GM21576 (cell line): Measurements from ENCODE around the gene PDSS1.
A peak's percentile ranks its signal among the peaks of the same experiment; 100 is the strongest.
"Not testable (repeated sequence)": the region's sequence is repeated elsewhere in the genome, so short reads cannot be mapped to it uniquely, and the experiment has no call there.

ENCODE experiments used
- ATAC-seq: cut with Tn5 transposase; IDR thresholded peaks from one replicate; pipeline ENCODE4 v1.9.1; 2021; ENCODE audit warnings: mild to moderate bottlenecking, moderate library complexity; ENCODE audit not compliant: unreplicated experiment

The PDSS1 gene

DNA sequence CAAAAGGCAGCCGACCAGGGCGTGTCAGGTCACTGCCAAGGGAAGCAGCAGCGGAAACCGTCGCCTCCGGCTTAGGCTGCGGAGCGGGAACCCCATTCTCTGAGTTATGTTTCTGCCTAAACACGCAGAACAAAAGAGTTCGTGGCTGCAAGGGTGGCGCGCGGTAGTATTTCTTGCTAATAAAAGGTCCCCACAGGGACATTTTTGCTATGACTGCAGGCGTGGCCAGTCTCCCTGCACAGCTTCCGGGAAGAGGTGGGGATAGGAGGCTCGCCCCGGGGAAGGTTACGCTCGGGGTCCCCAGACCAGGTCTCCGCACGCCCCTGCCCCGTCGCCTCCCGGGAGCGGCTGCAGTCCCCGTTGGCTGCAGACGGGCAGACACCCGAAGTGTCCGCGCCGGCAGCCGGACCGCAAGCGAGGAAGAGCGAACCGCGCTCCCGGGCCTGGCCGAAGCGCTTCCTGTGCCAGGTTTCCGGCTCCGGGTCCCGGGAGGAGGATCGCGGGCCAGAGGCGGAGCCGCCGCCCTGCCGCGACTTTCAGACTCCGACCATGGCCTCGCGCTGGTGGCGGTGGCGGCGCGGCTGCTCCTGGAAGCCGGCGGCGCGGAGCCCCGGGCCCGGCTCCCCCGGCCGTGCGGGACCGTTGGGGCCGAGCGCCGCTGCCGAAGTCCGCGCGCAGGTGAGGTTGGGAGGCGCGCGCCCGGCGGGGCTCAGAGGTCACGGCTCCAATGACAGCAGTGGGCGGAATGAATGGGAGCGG, at the start of gene PDSS1:
PDSS1 (plus strand) TSS at position 539 of the 759 bp plus-strand sequence; CDS start at position 550, 11 bp downstream.
- ATAC-seq = peak; percentile 81

- not testable (repeated sequence) for ATAC-seq
These were observed 49.3 kb upstream of the PDSS1 start for GRCh38 chr10:26648245-26648636.

DNA sequence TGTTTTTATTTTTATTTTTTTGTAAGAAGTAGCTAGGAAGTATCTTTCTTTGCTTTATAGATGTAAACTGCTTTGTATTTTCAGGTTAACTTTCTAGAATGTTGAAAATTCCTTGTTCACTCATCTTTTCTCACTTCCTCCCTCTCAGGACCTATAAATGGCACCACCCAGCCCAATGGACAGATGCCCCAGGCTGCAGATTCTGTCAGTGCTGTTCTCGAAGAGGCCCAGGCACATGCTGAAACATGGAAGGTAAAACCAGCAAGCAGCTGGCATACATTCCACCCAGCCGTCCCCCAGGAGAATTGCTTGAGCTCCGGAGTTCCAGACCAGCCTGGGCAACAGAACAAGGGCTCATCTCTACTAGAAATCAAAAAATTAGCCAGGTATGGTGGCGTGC, 47.1 kb upstream of the PDSS1 start:
- ATAC-seq = no peak

DNA sequence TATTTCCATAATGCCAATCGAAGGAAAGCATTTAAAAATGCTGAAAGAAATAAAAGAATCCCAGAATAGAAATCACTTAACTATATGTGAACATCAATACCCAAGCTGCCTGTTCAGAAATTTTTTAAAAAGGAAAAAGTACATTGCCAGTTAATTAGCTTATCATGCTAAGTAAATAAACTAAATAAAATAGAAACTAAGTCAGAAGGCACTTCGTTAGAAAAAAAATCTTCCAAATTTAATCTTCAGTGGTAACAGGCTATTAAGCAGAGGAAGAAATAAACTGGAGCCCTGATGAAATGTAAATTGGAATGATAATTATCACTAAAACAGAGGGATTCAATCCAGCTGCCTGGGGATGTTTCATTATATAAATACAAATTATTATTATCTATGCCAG, 46.0 kb upstream of the PDSS1 start:
- not testable (repeated sequence) for ATAC-seq

DNA sequence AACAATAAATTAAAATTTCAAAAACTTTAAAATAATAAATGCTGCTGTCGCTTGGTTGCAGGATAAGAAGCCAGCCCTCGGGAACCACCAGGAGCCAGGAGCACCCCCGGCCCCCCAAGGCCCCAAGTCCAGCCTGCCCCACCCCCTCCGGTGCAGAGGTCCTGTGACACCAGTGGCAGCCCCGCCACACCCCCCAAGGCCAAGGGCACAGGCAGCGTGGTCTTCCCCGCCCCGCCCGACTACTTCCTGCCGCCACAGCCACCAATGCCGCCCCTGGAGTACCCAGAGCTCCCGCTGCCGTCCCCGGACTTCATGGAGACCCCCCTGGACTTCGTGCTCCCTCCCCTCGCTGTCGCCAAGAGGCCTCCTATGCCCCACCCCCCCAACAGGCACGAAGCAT, 44.5 kb upstream of the PDSS1 start:
- no peak for ATAC-seq

GRCh38 chr10:26655746-26656145, 41.8 kb upstream of the PDSS1 start:
- ATAC-seq = no peak

DNA sequence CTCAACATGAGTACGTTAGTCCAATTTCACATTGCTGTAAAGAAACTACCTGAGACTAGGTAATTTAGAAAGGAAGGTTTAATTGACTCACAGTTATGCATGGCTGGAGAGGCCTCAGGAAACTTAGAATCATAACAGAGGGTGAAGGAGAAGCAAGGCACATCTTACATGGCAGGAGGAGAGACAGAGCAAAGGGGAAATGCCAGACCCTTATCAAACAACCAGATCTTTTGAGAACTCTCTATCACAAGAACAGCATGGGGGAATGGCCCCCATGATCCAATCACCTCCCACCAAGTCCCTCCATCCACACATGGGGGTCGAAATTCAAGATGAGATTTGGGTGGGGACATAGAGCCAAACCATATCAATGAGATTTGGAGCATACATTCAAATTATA, 34.6 kb upstream of the PDSS1 start:
- no peak for ATAC-seq

DNA sequence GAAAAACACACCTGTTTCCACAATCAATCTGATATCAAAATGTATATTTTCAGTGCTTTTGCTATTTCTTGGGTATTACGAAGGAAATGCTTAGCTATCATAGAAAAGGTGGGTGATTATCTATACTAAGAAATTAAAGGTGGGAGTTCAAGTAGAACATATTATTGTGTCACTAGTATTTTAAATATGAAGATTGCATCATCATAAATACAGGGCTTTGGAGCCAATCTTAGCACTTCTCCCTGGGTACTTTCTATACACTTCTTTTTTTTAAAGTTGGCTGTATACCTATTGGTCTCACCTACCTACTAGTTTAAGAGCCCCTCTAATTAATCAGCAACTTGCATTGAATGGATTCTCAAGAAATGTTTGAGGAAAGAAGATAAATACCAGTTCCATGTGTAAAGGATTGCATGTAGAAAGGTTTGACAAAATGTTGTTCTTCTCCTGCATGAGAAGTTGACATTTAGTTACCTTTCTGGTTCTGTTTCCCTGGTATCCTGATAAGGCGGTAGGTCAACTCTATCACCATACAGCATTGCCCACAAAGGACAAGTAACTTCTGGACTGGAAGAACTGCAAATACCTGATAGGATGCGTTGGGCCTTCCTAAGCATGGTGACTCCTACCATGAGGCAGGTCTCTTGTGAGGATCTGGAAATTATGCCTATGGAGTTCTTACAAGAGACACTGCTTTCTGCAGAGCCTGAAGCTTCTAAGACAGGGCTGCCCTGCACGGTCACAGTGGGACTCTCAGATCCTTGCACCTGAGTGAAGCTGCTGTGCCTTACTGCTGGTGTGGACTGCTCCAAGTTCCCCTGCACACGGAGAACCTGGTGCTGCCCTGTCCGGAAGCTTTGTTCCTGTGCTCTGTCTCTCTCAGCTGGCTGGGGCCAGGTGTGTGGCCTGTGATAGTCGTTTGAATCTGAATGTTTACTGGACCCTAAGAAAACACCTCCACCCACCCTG, 32.1 kb upstream of the PDSS1 start:
- no peak for ATAC-seq

DNA sequence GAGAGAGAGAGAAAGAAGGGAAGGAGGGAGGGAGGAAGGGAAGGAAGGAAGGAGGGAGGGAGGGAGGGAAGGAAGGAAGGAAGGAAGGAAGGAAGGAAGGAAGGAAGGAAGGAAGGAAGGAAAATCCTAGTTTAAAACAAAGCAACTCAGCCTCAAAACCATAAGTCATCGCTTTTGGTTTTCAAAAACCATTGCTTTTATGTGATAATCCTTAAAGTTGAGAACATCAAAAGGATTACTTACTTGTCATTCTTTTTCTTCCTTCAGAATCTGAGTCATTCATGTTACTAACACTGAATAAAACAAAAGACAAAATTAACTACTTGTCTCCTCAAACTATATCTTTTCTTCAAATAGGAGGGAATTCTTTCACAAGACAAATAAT, 21.6 kb upstream of the PDSS1 start:
- no peak for ATAC-seq

DNA sequence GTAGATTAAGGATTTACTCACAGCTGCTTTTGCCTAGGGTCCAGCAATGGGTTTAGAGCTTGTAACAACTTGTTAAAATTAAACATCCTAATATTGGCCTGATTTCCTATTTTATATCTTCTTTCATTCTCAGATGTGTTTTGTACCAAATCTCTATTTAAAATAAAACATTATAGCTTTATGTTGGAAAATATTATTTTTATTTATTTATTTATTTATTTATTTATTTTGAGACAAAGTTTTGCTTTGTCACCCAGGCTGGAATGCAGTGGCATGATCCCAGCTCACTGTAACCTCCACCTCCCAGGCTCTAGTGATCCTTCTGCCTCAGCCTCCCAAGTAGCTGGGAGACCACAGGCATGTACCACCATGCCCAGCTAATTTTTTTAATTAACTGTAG, 17.9 kb upstream of the PDSS1 start:
- ATAC-seq = no peak

GRCh38 chr10:26681076-26681475, 16.4 kb upstream of the PDSS1 start:
- ATAC-seq = no peak

- not testable (repeated sequence) for ATAC-seq
These were observed 15.5 kb upstream of the PDSS1 start for GRCh38 chr10:26681971-26682370.

- ATAC-seq = no peak
These were observed 14.6 kb upstream of the PDSS1 start for GRCh38 chr10:26682931-26683330.

GRCh38 chr10:26684667-26685264, 12.7 kb upstream of the PDSS1 start:
- ATAC-seq = peak; percentile 98

DNA sequence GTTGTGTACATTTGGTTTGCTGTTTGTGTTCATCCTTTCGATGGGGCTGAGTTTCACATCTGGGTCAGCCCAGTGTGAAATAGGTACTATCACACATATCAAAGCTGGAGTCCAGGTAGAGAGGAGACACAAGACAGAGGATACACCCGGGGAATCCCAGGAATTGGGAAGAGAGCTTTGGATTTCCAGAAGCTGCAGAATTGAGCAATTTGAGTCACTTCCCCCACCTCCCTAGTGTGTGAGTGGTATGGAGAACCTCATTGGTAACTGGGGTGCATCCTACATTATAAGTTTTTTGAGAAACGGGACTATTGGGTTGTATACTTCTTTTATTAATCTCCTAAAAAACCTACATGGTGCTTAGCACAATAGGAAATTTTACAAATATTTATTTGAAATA, 12.1 kb upstream of the PDSS1 start:
- no peak for ATAC-seq

- ATAC-seq = no peak
These were observed 8.1 kb upstream of the PDSS1 start for GRCh38 chr10:26689399-26689798.

DNA sequence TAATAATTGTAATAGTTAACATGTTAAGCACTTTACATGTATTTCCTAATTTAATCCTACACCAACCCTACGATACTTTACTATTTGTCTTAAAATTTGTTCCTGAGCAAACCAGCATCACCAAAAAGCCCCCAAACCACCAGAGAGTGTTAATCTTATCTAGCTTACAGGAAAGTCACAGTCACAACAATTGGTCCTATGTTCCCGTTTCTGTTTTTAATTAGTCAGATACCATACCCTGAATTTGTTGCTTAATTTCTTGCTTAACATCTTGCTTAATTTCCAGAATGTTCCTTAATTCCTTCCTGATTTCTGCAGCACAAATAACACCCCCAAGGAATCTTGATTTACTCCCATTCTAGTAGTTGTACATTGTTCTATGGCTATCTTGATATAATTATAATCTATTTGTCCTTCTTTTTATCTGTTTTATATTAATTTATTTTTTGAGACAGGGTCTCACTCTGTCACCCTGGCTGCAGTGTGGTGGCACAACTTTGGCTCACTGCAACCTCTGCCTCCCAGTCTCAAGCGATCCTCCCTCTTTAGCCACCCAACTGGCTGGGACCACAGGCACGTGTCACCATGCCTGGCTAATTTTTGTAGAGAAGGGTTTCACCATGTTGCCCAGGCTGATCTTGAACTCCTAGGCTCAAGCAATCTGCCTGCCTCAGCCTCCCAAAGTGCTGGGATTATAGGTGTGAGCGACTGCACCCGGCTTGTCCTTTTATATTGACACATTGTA, 6.6 kb upstream of the PDSS1 start:
- ATAC-seq = no peak

GRCh38 chr10:26694536-26694935, 3.0 kb upstream of the PDSS1 start:
- ATAC-seq = not testable (repeated sequence)

GRCh38 chr10:26696786-26697162, 727 bp upstream of the PDSS1 start:
- ATAC-seq = peak; percentile 1

- no peak for ATAC-seq
These were observed 564 bp downstream of the PDSS1 start for GRCh38 chr10:26697922-26698608.
